Activated effector memory CD4-positive, alpha-beta T cell treated with Interleukin-2 at 50 U/mL for 16 hours (primary cell): ENCODE measurements around the gene ACOT2.

ENCODE experiments used
- DNase-seq: peaks from one replicate; pipeline ENCODE4 v3.0.0-alpha.2; 2020

ACOT2 gene

DNA sequence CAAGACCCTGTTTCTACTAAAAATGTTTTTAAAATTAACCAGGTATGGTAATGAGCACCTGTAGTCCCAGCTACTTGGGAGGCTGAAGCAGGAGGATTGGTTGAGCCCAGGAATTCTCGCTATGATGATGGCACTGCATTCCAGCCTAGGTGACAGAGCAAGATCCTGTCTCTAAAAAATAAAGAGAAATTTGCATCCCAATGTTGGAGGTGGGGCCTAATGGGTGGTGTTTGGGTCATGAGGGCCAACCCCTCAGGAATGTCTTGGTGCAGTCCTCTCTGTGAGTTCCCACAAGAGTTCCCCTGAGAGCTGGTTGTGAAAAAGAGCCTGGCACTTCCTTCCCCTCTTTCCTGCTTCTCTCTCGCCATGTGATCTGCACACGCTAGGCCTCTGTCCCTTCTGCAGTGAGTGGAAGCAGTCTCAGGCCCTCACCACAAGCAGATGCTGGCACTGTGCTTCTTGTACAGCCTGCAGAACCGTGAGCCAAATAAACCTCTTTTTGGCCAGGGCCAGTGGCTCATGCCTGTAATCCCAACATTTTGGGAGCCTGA, 54.6 kb downstream of the ACOT2 start:
- DNase-seq: no peak
